Mesothelial cell of epicardium (in vitro differentiated cells): ENCODE measurements around the gene NAV1. TPM values are rescaled to one million over a fixed set of nuclear protein-coding genes. Genes with fewer than 3 reads are reported as not detected.
A peak's percentile ranks its signal among the peaks of the same experiment; 100 is the strongest.

Experiments
- DNase-seq, 2 experiments: peaks; one replicate each; pipeline ENCODE4 v3.0.0; 2021; ENCODE audit warnings: low spot score in 2 of 2; ENCODE audit not compliant: unreplicated experiment in 2 of 2
- H3K27ac Mint-ChIP-seq: 2 replicates; pipeline ENCODE4 v1.8.0; 2021; ENCODE audit warnings: mixed read lengths
- H3K27me3 Mint-ChIP-seq: 2 replicates; pipeline ENCODE4 v1.8.0; 2021; ENCODE audit warnings: low read depth, mixed read lengths
- H3K36me3 Mint-ChIP-seq: 2 replicates; pipeline ENCODE4 v1.8.0; 2021; ENCODE audit warnings: mixed read lengths
- H3K4me1 Mint-ChIP-seq: 2 replicates; pipeline ENCODE4 v1.8.0; 2021; ENCODE audit warnings: mixed read lengths
- H3K4me3 Mint-ChIP-seq: 2 replicates; pipeline ENCODE4 v1.8.0; 2021; ENCODE audit warnings: mild to moderate bottlenecking, moderate library complexity, mixed read lengths
- H3K9me3 Mint-ChIP-seq: 2 replicates; pipeline ENCODE4 v1.8.0; 2021; ENCODE audit warnings: mixed read lengths
- CTCF ChIP-seq: fragments of 200-600 bp; sonication (generic); IDR thresholded peaks from one replicate; pipeline ENCODE4 v1.5.0; 2021; ENCODE audit warnings: antibody characterized with exemption; ENCODE audit not compliant: unreplicated experiment
- total RNA-seq: library from RNA; stranded (reverse); gene quantifications from 3 replicates; pipeline ENCODE4 v1.2.1, GENCODE V29; 2021

Gene NAV1
- total RNA-seq, 1 donor from 2014 or later, result 95.9 TPM

DNA sequence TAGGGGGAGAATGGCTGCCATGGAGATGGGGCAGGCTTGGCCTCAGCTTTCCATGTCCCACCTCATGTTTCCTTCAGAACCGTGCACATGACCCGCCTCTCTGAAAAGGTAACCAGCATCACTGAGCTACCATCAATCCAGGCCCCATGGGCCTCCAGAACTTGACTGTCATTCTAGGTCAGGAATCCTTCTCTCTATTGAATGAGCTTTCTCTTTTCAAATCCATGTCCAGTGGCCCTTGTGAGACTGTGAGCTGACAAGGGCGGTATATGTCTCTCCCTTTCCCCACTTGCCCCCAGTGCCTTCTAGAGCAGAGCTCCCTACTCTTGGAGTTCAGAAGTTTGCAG lies 36.4 kb upstream of the NAV1 start:
- Mint-ChIP-seq H3K4me1 (peaks cover 62% of the 10 kb centered on the region), H3K9me3 (no peaks in the 10 kb centered on the region), H3K27me3 (no peaks in the 10 kb centered on the region), H3K27ac (peak overlapping the region; percentile 99), H3K4me3 (no peak overlapping the region), H3K36me3 (no peaks in the 10 kb centered on the region)
- DNase-seq, result no peak
- no peak for TF ChIP-seq CTCF

DNA sequence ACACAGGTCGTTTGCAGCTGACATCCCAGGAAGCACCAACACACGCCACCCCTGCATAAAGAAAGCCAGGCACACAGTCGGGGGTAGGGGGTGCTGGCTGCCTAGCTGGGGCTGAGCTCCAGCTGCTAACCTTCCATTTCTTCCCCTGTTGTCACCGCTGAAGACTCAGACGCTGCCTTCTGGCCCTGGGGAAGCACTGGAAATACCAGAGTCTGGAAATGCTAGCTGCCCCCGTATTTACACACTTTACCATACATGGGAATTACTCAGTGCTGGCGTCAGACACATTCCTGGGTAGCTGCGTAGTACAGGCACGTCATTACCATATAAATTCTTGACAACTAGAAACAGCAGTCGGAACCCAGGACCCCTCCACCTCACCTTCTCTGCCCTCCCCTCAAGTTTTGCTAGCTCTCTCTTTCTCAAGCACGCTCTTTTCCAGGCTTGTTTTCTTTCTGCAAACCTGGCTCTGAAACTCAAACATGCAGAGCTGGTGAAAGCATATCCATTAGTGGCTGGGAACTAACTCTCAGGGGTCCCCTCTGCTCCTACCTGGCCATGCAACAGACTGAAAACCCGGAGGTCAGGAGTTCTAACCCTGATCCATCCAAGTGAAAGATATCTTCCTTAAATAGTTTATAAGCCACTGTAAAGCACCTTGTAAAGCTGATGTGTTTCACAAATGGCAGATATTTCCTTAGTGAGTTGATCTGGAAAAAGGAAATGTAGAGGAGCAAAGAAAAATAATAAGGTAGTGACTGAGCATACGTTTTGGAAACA lies 35.3 kb upstream of the NAV1 start:
- Mint-ChIP-seq H3K4me1 (peaks cover 62% of the 10 kb centered on the region), H3K36me3 (no peaks in the 10 kb centered on the region), H3K27ac (peak overlapping the region; percentile 99), H3K9me3 (no peaks in the 10 kb centered on the region), H3K4me3 (peak overlapping the region; percentile 18), H3K27me3 (no peaks in the 10 kb centered on the region)
- TF ChIP-seq CTCF, result no peak
- peak; percentile 56 to 76 for DNase-seq

DNA sequence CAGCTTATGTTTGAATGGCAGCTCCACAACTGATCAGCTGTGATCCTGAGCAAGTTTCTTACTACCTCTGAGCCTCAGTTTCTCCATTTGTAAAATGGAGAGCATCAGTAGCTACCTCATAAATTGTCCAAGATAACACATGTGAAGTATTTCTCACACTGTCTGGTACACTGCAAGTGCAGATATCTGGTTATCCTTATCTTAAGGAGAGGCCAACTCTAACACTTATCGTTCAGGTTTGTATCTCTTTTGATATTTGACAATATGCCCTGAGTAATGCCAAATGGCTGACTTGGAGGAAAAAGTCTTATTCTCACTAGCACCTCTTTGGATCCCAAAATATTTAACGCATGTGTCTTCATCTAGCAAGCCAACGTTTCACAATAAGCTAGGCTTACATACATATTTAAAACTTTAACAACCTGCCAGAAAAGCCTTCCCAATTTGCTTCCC lies 34.7 kb upstream of the NAV1 start:
- no peaks in the 10 kb centered on the region for H3K9me3 Mint-ChIP-seq
- H3K27me3 Mint-ChIP-seq, result no peaks in the 10 kb centered on the region
- H3K4me3 Mint-ChIP-seq, result no peak overlapping the region
- no peak for TF ChIP-seq CTCF
- DNase-seq, result no peak
- H3K36me3 Mint-ChIP-seq, result no peaks in the 10 kb centered on the region
- peaks cover 59% of the 10 kb centered on the region for H3K4me1 Mint-ChIP-seq
- peak overlapping the region; percentile 99 for H3K27ac Mint-ChIP-seq

- peak overlapping the region; percentile 99 for H3K27ac Mint-ChIP-seq
- H3K27me3 Mint-ChIP-seq, result no peaks in the 10 kb centered on the region
- no peak for TF ChIP-seq CTCF
- DNase-seq, result no peak
- H3K36me3 Mint-ChIP-seq, result no peaks in the 10 kb centered on the region
- peaks cover 61% of the 10 kb centered on the region for H3K4me1 Mint-ChIP-seq
- no peak overlapping the region for H3K4me3 Mint-ChIP-seq
- H3K9me3 Mint-ChIP-seq, result no peaks in the 10 kb centered on the region
These were observed 34.0 kb upstream of the NAV1 start for GRCh38 chr1:201504799-201505502.

DNA sequence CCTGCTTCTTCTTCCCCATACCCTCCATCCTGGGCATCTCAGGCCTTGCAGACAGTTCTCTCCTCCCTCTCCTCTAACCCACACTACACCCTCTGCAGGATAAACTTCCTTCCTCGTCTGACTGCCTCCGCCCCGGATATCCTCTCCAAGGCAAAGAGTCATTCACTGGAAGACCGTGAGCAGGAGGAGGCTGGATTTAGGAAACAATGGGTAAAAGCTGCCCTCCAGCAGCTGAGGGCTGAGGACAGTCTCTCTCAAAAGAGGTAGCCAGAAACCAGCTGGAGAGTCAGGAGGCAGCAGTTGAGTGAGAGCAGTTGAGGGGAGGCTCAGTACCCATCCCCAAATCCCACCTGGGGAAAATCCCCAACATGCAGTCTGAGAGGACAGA lies 33.4 kb upstream of the NAV1 start:
- H3K4me1 Mint-ChIP-seq, result peaks cover 56% of the 10 kb centered on the region

More for the DNA sequence above, 33.4 kb upstream of the NAV1 start:
- peak overlapping the region; percentile 99 for H3K27ac Mint-ChIP-seq
- TF ChIP-seq CTCF, result no peak
- no peak for DNase-seq
- H3K36me3 Mint-ChIP-seq, result no peaks in the 10 kb centered on the region
- H3K4me3 Mint-ChIP-seq, result no peak overlapping the region
- H3K9me3 Mint-ChIP-seq, result no peaks in the 10 kb centered on the region
- H3K27me3 Mint-ChIP-seq, result no peaks in the 10 kb centered on the region
